IPS DF 19.7 (cell line): ENCODE results near the gene ARHGAP4.

Source experiments
- DNase-seq: peaks from one replicate; pipeline ENCODE4 v3.0.0-alpha.2; 2013; ENCODE audit warnings: low read depth, low spot score

ARHGAP4 gene

GRCh38 chrX:153882086-153882498 is 44.0 kb downstream of the ARHGAP4 start:
- DNase-seq: no peak

- no peak for DNase-seq
These were observed 44.8 kb downstream of the ARHGAP4 start for GRCh38 chrX:153881281-153881680.

GRCh38 chrX:153880440-153880815 is 45.6 kb downstream of the ARHGAP4 start:
- no peak for DNase-seq

- DNase-seq: no peak
These were observed 46.2 kb downstream of the ARHGAP4 start for GRCh38 chrX:153879741-153880439.

- no peak for DNase-seq
These were observed 47.0 kb downstream of the ARHGAP4 start for GRCh38 chrX:153878969-153879653.

GRCh38 chrX:153878345-153878744 is 47.7 kb downstream of the ARHGAP4 start:
- DNase-seq: no peak

- DNase-seq: no peak
These were observed 48.3 kb downstream of the ARHGAP4 start for GRCh38 chrX:153877571-153878261.

- DNase-seq: no peak
These were observed 50.0 kb downstream of the ARHGAP4 start for GRCh38 chrX:153876112-153876491.

GRCh38 chrX:153875391-153876111 is 50.5 kb downstream of the ARHGAP4 start:
- no peak for DNase-seq

- DNase-seq: no peak
These were observed 51.5 kb downstream of the ARHGAP4 start for GRCh38 chrX:153874366-153875125.

- DNase-seq: no peak
These were observed 52.0 kb downstream of the ARHGAP4 start for GRCh38 chrX:153874085-153874365.

GRCh38 chrX:153873282-153874084 is 52.6 kb downstream of the ARHGAP4 start:
- DNase-seq: no peak

- no peak for DNase-seq
These were observed 53.9 kb downstream of the ARHGAP4 start for GRCh38 chrX:153871946-153872878.

- DNase-seq: no peak
These were observed 54.6 kb downstream of the ARHGAP4 start for GRCh38 chrX:153871451-153871850.

GRCh38 chrX:153870791-153871360 is 55.2 kb downstream of the ARHGAP4 start:
- no peak for DNase-seq

- no peak for DNase-seq
These were observed 55.8 kb downstream of the ARHGAP4 start for GRCh38 chrX:153870288-153870690.

GRCh38 chrX:153869473-153870287 is 56.4 kb downstream of the ARHGAP4 start:
- DNase-seq: no peak
